HG03159 (cell line): ENCODE measurements around the gene HDHD2.

Experiments used
- ATAC-seq: cut with Tn5 transposase; IDR thresholded peaks from one replicate; pipeline ENCODE4 v1.9.1; 2021; ENCODE audit warnings: mild to moderate bottlenecking, moderate library complexity; ENCODE audit not compliant: unreplicated experiment

Gene HDHD2

GRCh38 chr18:47075098-47075883, 75.0 kb downstream of the HDHD2 start:
- ATAC-seq, result no peak

DNA sequence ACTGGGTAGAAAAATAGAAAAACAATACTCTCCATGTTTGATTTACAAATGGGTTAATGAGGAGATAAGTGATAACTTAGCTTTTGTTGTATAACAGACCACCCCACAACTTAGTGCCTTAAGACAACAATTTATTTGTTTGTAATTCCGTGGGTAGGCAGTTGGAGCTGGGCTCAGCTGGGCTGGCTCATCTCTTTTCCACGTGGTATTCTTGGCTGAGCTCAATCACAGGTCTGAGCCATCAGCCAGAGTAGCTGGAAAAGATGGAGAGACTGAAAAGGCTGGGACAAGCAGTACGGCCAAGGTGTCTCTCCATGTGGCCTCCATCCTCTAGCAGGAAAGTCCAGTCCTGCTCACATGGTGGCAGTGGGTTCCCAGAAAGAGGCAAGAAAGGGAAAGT, 82.7 kb downstream of the HDHD2 start:
- ATAC-seq, result no peak

DNA sequence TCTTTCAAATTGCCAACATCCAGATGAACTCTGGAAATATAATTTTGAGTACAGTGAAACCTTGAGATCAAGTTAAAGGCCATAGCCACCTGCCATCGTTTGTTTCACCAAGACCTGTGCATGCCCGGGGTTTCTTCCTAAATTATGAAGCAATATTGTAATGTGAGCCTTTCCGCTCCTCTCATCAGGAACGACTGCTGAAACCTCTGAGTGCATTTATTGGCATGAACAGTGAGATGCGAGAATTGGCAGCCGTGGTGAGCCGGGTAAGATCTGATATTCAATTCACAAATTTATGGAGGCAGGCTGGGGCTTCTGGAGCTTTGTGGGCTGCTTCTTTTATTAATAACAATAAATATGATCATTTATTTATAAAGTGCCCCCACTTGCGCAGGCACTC, 87.2 kb downstream of the HDHD2 start:
- ATAC-seq, result no peak

DNA sequence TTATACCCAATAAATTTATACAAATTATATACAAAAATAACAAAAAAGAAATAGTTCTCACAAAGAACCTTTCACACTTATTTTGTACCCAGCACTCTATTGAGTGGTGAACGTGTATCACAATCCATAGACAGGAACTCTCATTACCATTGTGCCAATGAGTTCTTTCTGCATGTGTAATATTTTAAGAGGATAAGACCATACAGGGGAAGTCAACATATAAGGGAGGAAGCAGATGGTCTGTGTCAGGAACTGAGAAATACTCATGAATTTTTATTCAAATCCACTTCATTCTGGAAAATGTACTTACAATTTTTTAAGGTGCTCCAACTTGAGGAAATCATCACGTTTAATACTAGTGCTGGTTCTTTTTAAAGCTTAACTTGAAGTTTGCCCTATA, 87.8 kb downstream of the HDHD2 start:
- no peak for ATAC-seq
